Neural cell (in vitro differentiated cells): Measurements from ENCODE around the gene OSBPL9. TPM values are rescaled to one million over a fixed set of nuclear protein-coding genes. Genes with fewer than 3 reads are reported as not detected.
"Not testable (repeated sequence)": the region's sequence is repeated elsewhere in the genome, so short reads cannot be mapped to it uniquely, and the experiment has no call there.

Experiments
- H2AFZ ChIP-seq: fragments of 200-600, 300-800 bp; sonication (generic), shearing (Covaris generic); 2 replicates; pipeline ENCODE4 v1.6.0; 2014; ENCODE audit warnings: low read depth, mild to moderate bottlenecking, antibody characterized with exemption, low read length, moderate library complexity
- H3F3A ChIP-seq: fragments of 200-600 bp; shearing (Covaris generic); 2 replicates; pipeline ENCODE4 v1.6.1; 2016; ENCODE audit warnings: mild to moderate bottlenecking, moderate library complexity, mixed read lengths, antibody characterized with exemption, low read length; ENCODE audit not compliant: insufficient read depth, poor library complexity, severe bottlenecking
- H3K27ac ChIP-seq: fragments of 200-600, 300-800 bp; sonication (generic), shearing (Covaris generic); 2 replicates; pipeline ENCODE4 v1.5.1; 2014; ENCODE audit warnings: mild to moderate bottlenecking, low read length, moderate library complexity
- H3K27me3 ChIP-seq: fragments of 300-800, 200-600 bp; sonication (generic), shearing (Covaris generic); 2 replicates; pipeline ENCODE4 v1.6.0; 2014; ENCODE audit warnings: mild to moderate bottlenecking, low read depth, low read length, moderate library complexity; ENCODE audit not compliant: insufficient read depth
- H3K36me3 ChIP-seq: fragments of 300-800, 200-600 bp; sonication (generic), shearing (Covaris generic); 2 replicates; pipeline ENCODE4 v1.5.1; 2014; ENCODE audit warnings: mild to moderate bottlenecking, antibody characterized with exemption, low read length, moderate library complexity; ENCODE audit not compliant: insufficient read depth
- H3K4me2 ChIP-seq: fragments of 300-800, 200-600 bp; sonication (generic), shearing (Covaris generic); 2 replicates; pipeline ENCODE4 v1.6.0; 2014; ENCODE audit warnings: mild to moderate bottlenecking, low read length
- H3K4me3 ChIP-seq: fragments of 300-800, 200-600 bp; sonication (generic), shearing (Covaris generic); 2 replicates; pipeline ENCODE4 v1.5.1; 2014; ENCODE audit warnings: mild to moderate bottlenecking, low read length, moderate library complexity
- H3K79me2 ChIP-seq: fragments of 200-600 bp; shearing (Covaris generic); replicated peaks from 2 replicates; pipeline ENCODE4 v1.6.0; 2014; ENCODE audit warnings: mild to moderate bottlenecking, low read length, moderate library complexity; ENCODE audit not compliant: insufficient read depth
- H3K9ac ChIP-seq: fragments of 300-800, 200-600 bp; sonication (generic), shearing (Covaris generic); 2 replicates; pipeline ENCODE4 v1.6.1; 2016; ENCODE audit warnings: mild to moderate bottlenecking, low read length, mixed read lengths
- H3K9me2 ChIP-seq: fragments of 200-600 bp; shearing (Covaris generic); 2 replicates; pipeline ENCODE4 v1.6.1; 2016; ENCODE audit warnings: mild to moderate bottlenecking, low read length, mixed read lengths; ENCODE audit not compliant: insufficient read depth
- H3K9me3 ChIP-seq: fragments of 200-600, 300-800 bp; sonication (generic), shearing (Covaris generic); 2 replicates; pipeline ENCODE4 v1.6.1; 2016; ENCODE audit warnings: mild to moderate bottlenecking, mixed run types, low read length, moderate library complexity, mixed read lengths
- H4K20me1 ChIP-seq: fragments of 200-600 bp; shearing (Covaris generic); 2 replicates; pipeline ENCODE4 v1.6.1; 2016; ENCODE audit warnings: mild to moderate bottlenecking, mixed run types; ENCODE audit not compliant: insufficient read depth
- EP300 ChIP-seq: fragments of 450-650 bp; conservative IDR thresholded peaks from 2 replicates; pipeline ENCODE4 v1.6.1; 2014; ENCODE audit warnings: antibody characterized with exemption, mild to moderate bottlenecking, moderate library complexity; ENCODE audit not compliant: poor library complexity, severe bottlenecking
- EZH2 ChIP-seq: fragments of 200-600, 300-800 bp; shearing (Covaris generic), sonication (generic); IDR thresholded peaks from 2 replicates; pipeline ENCODE4 v1.6.1; 2014; ENCODE audit warnings: antibody characterized with exemption, low read length, borderline replicate concordance, mild to moderate bottlenecking; ENCODE audit not compliant: insufficient read depth, poor library complexity, severe bottlenecking
- MXI1 ChIP-seq: fragments of 450-650 bp; conservative IDR thresholded peaks from 2 replicates; pipeline ENCODE4 v1.6.1; 2014; ENCODE audit warnings: antibody characterized with exemption, mild to moderate bottlenecking; ENCODE audit not compliant: poor library complexity, severe bottlenecking
- POLR2AphosphoS5 ChIP-seq: IDR thresholded peaks from 2 replicates; pipeline ENCODE4 v1.6.1; 2012
- RAD21 ChIP-seq: fragments of 450-650 bp; conservative IDR thresholded peaks from 2 replicates; pipeline ENCODE4 v1.6.1; 2014; ENCODE audit warnings: antibody characterized with exemption, mild to moderate bottlenecking, moderate library complexity
- SMC3 ChIP-seq: fragments of 450-650 bp; conservative IDR thresholded peaks from 2 replicates; pipeline ENCODE4 v1.6.1; 2014; ENCODE audit warnings: antibody characterized with exemption, mild to moderate bottlenecking, moderate library complexity; ENCODE audit not compliant: poor library complexity
- polyA plus RNA-seq: library from polyadenylated mRNA; depleted of rRNA; stranded (reverse); fragments of >200 nt; gene quantifications from 2 replicates; pipeline ENCODE4 v1.2.3, GENCODE V29; 2014
- TF ChIP-seq, protein P1 (sequence below): IDR thresholded peaks from 2 replicates; pipeline ENCODE4 v1.6.1; 2012; ENCODE audit warnings: borderline replicate concordance
- TF ChIP-seq, protein P2 (sequence below): fragments of 450-650 bp; IDR thresholded peaks from 2 replicates; pipeline ENCODE4 v1.5.1; 2014; ENCODE audit warnings: antibody characterized with exemption, mild to moderate bottlenecking, moderate library complexity; ENCODE audit not compliant: poor library complexity, severe bottlenecking

The OSBPL9 gene
- polyA plus RNA-seq, 1 donor from 2014 or later: 117 TPM

DNA sequence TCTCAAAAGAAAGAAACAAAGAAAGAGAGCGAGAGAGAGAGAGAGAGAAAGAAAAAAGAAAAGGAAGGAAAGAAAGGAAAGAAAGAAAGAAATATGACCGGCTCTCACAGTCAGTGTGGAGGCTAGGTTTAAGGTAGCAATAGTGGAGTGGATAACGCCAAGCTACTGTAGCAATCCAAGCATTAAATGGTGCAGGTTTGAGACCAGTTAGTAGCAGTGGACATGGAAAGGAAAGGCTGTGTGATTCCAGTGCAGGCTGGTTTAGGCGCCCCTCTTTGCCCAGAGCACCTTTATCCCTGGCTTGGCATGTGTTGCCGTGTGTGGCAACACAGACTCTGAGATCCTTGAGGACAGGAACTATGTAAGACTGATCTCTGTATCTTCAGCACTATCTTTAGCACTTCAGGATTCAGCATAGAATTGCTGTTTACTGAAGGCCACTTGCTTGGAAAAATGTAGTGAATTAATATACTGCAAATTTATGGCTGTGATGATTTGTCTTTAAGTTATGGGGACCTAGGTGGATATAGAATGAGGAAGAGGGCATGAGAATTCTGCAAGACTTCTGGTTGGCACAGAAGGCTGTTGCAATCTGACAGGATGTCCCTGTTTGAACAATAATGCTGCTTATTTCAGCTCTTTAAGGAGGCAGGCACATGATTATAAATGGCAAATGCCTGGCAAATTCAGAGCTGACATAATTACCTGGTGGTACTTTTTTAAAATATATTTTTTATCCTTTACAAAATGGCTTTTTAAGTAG, 10.8 kb upstream of the OSBPL9 start:
- Histone ChIP-seq H3K79me2 (no peaks in the 10 kb centered on the region), H3K9me2 (no peaks in the 10 kb centered on the region), H3K4me3 (no peak overlapping the region), H3K27ac (no peak overlapping the region), H3K4me2 (no peak overlapping the region), H3K9me3 (no peaks in the 10 kb centered on the region), H2AFZ (no peak overlapping the region), H3F3A (no peaks in the 10 kb centered on the region), H3K36me3 (no peaks in the 10 kb centered on the region), H3K9ac (no peak overlapping the region), H3K27me3 (no peaks in the 10 kb centered on the region), H4K20me1 (no peaks in the 10 kb centered on the region)
- TF ChIP-seq, protein P1, sequence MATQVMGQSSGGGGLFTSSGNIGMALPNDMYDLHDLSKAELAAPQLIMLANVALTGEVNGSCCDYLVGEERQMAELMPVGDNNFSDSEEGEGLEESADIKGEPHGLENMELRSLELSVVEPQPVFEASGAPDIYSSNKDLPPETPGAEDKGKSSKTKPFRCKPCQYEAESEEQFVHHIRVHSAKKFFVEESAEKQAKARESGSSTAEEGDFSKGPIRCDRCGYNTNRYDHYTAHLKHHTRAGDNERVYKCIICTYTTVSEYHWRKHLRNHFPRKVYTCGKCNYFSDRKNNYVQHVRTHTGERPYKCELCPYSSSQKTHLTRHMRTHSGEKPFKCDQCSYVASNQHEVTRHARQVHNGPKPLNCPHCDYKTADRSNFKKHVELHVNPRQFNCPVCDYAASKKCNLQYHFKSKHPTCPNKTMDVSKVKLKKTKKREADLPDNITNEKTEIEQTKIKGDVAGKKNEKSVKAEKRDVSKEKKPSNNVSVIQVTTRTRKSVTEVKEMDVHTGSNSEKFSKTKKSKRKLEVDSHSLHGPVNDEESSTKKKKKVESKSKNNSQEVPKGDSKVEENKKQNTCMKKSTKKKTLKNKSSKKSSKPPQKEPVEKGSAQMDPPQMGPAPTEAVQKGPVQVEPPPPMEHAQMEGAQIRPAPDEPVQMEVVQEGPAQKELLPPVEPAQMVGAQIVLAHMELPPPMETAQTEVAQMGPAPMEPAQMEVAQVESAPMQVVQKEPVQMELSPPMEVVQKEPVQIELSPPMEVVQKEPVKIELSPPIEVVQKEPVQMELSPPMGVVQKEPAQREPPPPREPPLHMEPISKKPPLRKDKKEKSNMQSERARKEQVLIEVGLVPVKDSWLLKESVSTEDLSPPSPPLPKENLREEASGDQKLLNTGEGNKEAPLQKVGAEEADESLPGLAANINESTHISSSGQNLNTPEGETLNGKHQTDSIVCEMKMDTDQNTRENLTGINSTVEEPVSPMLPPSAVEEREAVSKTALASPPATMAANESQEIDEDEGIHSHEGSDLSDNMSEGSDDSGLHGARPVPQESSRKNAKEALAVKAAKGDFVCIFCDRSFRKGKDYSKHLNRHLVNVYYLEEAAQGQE: no peak
- TF ChIP-seq SMC3 (no peak), EZH2 (no peak), POLR2AphosphoS5 (no peak), RAD21 (no peak), MXI1 (no peak), EP300 (no peak)
- TF ChIP-seq, protein P2, sequence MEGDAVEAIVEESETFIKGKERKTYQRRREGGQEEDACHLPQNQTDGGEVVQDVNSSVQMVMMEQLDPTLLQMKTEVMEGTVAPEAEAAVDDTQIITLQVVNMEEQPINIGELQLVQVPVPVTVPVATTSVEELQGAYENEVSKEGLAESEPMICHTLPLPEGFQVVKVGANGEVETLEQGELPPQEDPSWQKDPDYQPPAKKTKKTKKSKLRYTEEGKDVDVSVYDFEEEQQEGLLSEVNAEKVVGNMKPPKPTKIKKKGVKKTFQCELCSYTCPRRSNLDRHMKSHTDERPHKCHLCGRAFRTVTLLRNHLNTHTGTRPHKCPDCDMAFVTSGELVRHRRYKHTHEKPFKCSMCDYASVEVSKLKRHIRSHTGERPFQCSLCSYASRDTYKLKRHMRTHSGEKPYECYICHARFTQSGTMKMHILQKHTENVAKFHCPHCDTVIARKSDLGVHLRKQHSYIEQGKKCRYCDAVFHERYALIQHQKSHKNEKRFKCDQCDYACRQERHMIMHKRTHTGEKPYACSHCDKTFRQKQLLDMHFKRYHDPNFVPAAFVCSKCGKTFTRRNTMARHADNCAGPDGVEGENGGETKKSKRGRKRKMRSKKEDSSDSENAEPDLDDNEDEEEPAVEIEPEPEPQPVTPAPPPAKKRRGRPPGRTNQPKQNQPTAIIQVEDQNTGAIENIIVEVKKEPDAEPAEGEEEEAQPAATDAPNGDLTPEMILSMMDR: no peak

DNA sequence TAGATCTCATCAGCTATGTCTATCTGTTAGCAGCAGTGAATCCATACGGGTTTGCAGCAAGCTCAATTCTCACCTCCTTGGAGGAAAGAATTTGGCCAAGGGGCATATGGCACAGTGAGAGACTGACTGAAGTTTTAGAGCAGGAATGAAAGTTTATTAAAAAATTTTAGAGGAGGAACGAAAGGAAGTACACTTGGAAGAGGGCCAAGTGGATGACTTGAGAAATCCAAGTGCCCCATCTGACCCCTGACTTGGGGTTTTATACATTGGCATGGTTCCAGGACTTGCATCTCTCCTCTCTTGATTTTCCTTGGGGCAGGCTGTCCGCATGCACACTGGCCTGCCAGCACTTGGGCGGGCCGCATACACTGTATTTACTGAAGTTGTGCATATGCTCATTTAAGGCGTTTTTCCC, 9.2 kb upstream of the OSBPL9 start:
- Histone ChIP-seq H3K27ac (no peak overlapping the region), H3K9me3 (no peaks in the 10 kb centered on the region), H3K9ac (no peak overlapping the region), H3K4me3 (no peak overlapping the region), H2AFZ (no peak overlapping the region), H3K79me2 (no peaks in the 10 kb centered on the region), H3K27me3 (no peaks in the 10 kb centered on the region), H4K20me1 (no peaks in the 10 kb centered on the region), H3K9me2 (no peaks in the 10 kb centered on the region), H3K36me3 (no peaks in the 10 kb centered on the region), H3K4me2 (no peak overlapping the region), H3F3A (no peaks in the 10 kb centered on the region)
- TF ChIP-seq MXI1: no peak
- no peak for TF ChIP-seq POLR2AphosphoS5
- TF ChIP-seq RAD21: no peak
- TF ChIP-seq EZH2: no peak
- TF ChIP-seq EP300: no peak
- no peak for TF ChIP-seq SMC3
- TF ChIP-seq, protein P2: no peak
- TF ChIP-seq, protein P1: no peak

DNA sequence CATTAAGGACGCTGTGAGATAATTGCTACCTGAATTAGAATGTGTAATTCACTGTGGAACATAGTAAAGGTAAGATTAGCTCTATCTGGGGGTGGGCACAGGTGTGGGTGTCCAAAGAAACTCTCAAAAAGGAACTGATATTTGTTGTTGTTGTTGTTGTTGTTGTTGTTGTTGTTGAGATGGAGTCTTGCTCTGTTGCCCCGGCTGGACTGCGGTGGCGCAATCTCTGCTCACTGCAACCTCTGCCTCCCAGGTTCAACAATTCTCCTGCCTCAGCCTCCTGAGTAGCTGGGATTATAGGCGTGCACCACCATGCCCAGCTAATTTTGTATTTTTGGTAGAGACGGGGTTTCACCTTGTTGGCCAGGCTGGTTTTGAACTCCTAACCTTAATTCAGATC, 6.8 kb upstream of the OSBPL9 start:
- not testable (repeated sequence) for H2AFZ ChIP-seq, H4K20me1 ChIP-seq, H3K4me3 ChIP-seq, H3K27ac ChIP-seq, H3F3A ChIP-seq, H3K27me3 ChIP-seq, H3K36me3 ChIP-seq, H3K9me2 ChIP-seq, H3K4me2 ChIP-seq, H3K9ac ChIP-seq, H3K9me3 ChIP-seq, H3K79me2 ChIP-seq
